Smooth muscle cell (in vitro differentiated cells): ENCODE data around the gene PMF1. TPM values are rescaled to one million over a fixed set of nuclear protein-coding genes. Genes with fewer than 3 reads are reported as not detected.

Source experiments
- DNase-seq: peaks from one replicate; lab custom pipeline; 2025; ENCODE audit not compliant: unreplicated experiment; lab: John Stamatoyannopoulos, UW
- H2AFZ ChIP-seq: fragments of 200-600 bp; sonication (generic); 2 replicates; pipeline ENCODE4 v1.6.0; 2016; ENCODE audit warnings: antibody characterized with exemption, low read depth, mild to moderate bottlenecking
- H3F3A ChIP-seq: fragments of 200-600 bp; sonication (generic); 2 replicates; pipeline ENCODE4 v1.6.0; 2017; ENCODE audit warnings: antibody characterized with exemption, low read depth
- H3K27ac ChIP-seq: fragments of 200-600 bp; sonication (generic); 2 replicates; pipeline ENCODE4 v1.5.1; 2016; ENCODE audit warnings: low read depth, mild to moderate bottlenecking
- H3K27me3 ChIP-seq: fragments of 200-600 bp; sonication (generic); 2 replicates; pipeline ENCODE4 v1.6.1; 2016; ENCODE audit warnings: low read depth, mild to moderate bottlenecking
- H3K36me3 ChIP-seq: fragments of 200-600 bp; sonication (generic); 2 replicates; pipeline ENCODE4 v1.5.1; 2016; ENCODE audit warnings: low read depth
- H3K4me1 ChIP-seq: fragments of 200-600 bp; sonication (generic); 2 replicates; pipeline ENCODE4 v1.5.1; 2016; ENCODE audit warnings: low read depth
- H3K4me2 ChIP-seq: fragments of 200-600 bp; sonication (generic); 2 replicates; pipeline ENCODE4 v1.6.0; 2016; ENCODE audit warnings: mild to moderate bottlenecking
- H3K4me3 ChIP-seq: fragments of 200-600 bp; sonication (generic); 2 replicates; pipeline ENCODE4 v1.5.1; 2016; ENCODE audit warnings: mild to moderate bottlenecking
- H3K79me2 ChIP-seq: fragments of 200-600 bp; sonication (generic); 2 replicates; pipeline ENCODE4 v1.6.0; 2016; ENCODE audit warnings: low read depth, mild to moderate bottlenecking
- H3K9ac ChIP-seq: fragments of 200-600 bp; sonication (generic); 2 replicates; pipeline ENCODE4 v1.6.0; 2016; ENCODE audit warnings: low read depth
- H3K9me3 ChIP-seq: fragments of 200-600 bp; sonication (generic); replicated peaks from 2 replicates; pipeline ENCODE4 v1.5.1; 2016; ENCODE audit warnings: low read depth
- H4K20me1 ChIP-seq: fragments of 200-600 bp; sonication (generic); 2 replicates; pipeline ENCODE4 v1.6.0; 2016; ENCODE audit warnings: low read depth
- WGBS: methylation state at CpG from one replicate; pipeline ENCODE4 v1.1.7; 2016; ENCODE audit warnings: low lambda C conversion rate; 5-methylcytosine and 5-hydroxymethylcytosine counted together
- polyA plus RNA-seq: library from polyadenylated mRNA; unstranded; fragments of >200 nt; fragmentation: Nextera tagmentation; extraction: Ambion mirVana; gene quantifications from 2 replicates; pipeline ENCODE4 v1.2.1, GENCODE V29; 2016
- total RNA-seq: library from RNA; depleted of rRNA; stranded (reverse); fragments of >200 nt; gene quantifications from 2 replicates; pipeline ENCODE4 v1.2.3, GENCODE V29; 2014
- TF ChIP-seq, protein P1 (sequence below): fragments of 200-600 bp; sonication (generic); IDR thresholded peaks from 2 replicates; pipeline ENCODE4 v1.5.1; 2017; ENCODE audit warnings: borderline replicate concordance, mild to moderate bottlenecking, antibody characterized with exemption; ENCODE audit not compliant: insufficient read depth, poor library complexity, severe bottlenecking

PMF1 gene
- total RNA-seq = 51.4 and 59.2 TPM in 2 replicates
- 82.5 and 87.4 TPM in 2 replicates for polyA plus RNA-seq

- peak within 1 kb of the TSS; percentile 98 for H3K9ac ChIP-seq
- no peaks in the 10 kb centered on the region for H3K27me3 ChIP-seq
- peak within 1 kb of the TSS; percentile 97 for H3K27ac ChIP-seq
- no peaks in the 10 kb centered on the region for H3K36me3 ChIP-seq
- H4K20me1 ChIP-seq = no peaks in the 10 kb centered on the region
- no peaks in the 10 kb centered on the region for H3K9me3 ChIP-seq
- WGBS = under 1% methylated on average over 61 of the region's 61 CpGs
- peak within 1 kb of the TSS; percentile 92 for H2AFZ ChIP-seq
- H3F3A ChIP-seq = peaks cover 14% of the 10 kb centered on the region
- peak; percentile 95 for DNase-seq
- peaks cover 10% of the 10 kb centered on the region for H3K4me1 ChIP-seq
- H3K4me2 ChIP-seq = peak within 1 kb of the TSS; percentile 95
- TF ChIP-seq, protein P1, sequence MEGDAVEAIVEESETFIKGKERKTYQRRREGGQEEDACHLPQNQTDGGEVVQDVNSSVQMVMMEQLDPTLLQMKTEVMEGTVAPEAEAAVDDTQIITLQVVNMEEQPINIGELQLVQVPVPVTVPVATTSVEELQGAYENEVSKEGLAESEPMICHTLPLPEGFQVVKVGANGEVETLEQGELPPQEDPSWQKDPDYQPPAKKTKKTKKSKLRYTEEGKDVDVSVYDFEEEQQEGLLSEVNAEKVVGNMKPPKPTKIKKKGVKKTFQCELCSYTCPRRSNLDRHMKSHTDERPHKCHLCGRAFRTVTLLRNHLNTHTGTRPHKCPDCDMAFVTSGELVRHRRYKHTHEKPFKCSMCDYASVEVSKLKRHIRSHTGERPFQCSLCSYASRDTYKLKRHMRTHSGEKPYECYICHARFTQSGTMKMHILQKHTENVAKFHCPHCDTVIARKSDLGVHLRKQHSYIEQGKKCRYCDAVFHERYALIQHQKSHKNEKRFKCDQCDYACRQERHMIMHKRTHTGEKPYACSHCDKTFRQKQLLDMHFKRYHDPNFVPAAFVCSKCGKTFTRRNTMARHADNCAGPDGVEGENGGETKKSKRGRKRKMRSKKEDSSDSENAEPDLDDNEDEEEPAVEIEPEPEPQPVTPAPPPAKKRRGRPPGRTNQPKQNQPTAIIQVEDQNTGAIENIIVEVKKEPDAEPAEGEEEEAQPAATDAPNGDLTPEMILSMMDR = no peak
- peaks cover 33% of the 10 kb centered on the region for H3K79me2 ChIP-seq
- peak within 1 kb of the TSS; percentile 72 for H3K4me3 ChIP-seq
These were observed at the start of gene PMF1 for GRCh38 chr1:156212833-156213643. Gene PMF1 (plus strand): TSS chr1:156213007. CDS start chr1:156213016, 9 bp downstream.

GRCh38 chr1:156163712-156164111, 49.1 kb upstream of the PMF1 start:
- Histone ChIP-seq H3K79me2 (no peaks in the 10 kb centered on the region), H3K9me3 (no peaks in the 10 kb centered on the region), H3K36me3 (no peaks in the 10 kb centered on the region), H3K4me3 (no peak overlapping the region), H3K4me1 (no peaks in the 10 kb centered on the region), H3K27ac (no peak overlapping the region), H3K4me2 (no peak overlapping the region), H3K27me3 (no peaks in the 10 kb centered on the region), H3F3A (no peaks in the 10 kb centered on the region), H2AFZ (no peak overlapping the region), H3K9ac (no peak overlapping the region), H4K20me1 (no peaks in the 10 kb centered on the region)
- TF ChIP-seq, protein P1 = no peak
- WGBS = 94% methylated on average over 1 of the region's 1 CpG
- no peak for DNase-seq

DNA sequence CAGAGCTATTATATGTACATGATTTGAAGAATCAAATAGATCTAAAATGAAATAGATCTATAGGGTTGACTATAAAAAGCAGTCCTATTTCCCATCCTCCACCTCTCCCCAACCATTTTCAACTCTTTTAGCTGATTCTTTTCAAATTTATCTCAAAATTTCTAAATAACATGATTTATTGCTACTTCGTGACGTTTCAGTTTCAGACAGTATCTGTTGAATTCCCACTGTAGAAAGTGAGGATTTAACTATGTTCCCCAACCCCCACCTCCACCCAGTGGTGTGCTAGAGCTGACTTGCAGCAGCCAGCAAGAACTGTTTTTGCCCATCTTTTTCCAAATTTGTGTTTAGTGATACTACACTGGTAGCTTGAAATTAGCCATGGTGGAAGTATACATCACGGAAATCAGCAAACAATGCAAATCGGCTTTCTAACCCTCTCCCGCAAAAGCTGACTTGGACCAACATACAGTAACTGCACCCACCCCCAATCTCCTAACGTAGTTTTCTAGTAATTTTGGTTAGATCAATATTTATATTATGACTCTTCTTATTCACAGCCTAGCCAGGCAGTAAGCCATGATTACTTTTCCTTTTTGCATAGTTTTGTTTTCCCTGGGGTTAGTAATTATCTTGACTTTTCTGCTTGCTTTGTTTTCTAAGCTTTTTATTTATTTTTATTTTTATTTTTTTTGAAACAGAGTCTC, 48.5 kb upstream of the PMF1 start:
- H2AFZ ChIP-seq = no peak overlapping the region
- H3K27ac ChIP-seq = no peak overlapping the region
- H3K4me3 ChIP-seq = no peak overlapping the region
- WGBS = 89% methylated on average over 6 of the region's 6 CpGs
- no peaks in the 10 kb centered on the region for H3K27me3 ChIP-seq
- no peak overlapping the region for H3K4me2 ChIP-seq
- no peaks in the 10 kb centered on the region for H3K9me3 ChIP-seq
- no peaks in the 10 kb centered on the region for H3F3A ChIP-seq
- H4K20me1 ChIP-seq = no peaks in the 10 kb centered on the region
- H3K4me1 ChIP-seq = no peaks in the 10 kb centered on the region
- DNase-seq = no peak
- H3K36me3 ChIP-seq = no peaks in the 10 kb centered on the region
- no peaks in the 10 kb centered on the region for H3K79me2 ChIP-seq
- no peak overlapping the region for H3K9ac ChIP-seq
- TF ChIP-seq, protein P1 = no peak
